ENCODE results near the gene ADGRV1. TPM values are rescaled to one million over a fixed set of nuclear protein-coding genes. Genes with fewer than 3 reads are reported as not detected.

The ADGRV1 gene
- total and polyA plus RNA-seq, 12 donors, result 129 to 2,577 (median 695) TPM

GRCh38 chr5:91141642-91142041 is 583.0 kb downstream of the ADGRV1 start:
- H3K36me3 ChIP-seq (replicated peaks in 1 of 2), result no peaks in the 10 kb centered on the region
- no peaks in the 10 kb centered on the region for H3K9me3 ChIP-seq (replicated peaks in 1 of 3)
- no peak for TF ChIP-seq CTCF (IDR thresholded peaks at IDR 0.05)
- no peak for TF ChIP-seq POLR2A (IDR thresholded peaks at IDR 0.05)
- H3K27me3 ChIP-seq, result no peaks in the 10 kb centered on the region
- H3K27ac ChIP-seq, result no peak overlapping the region
- intact Hi-C loops (cut with DNase I), result no loop called here
- no peak overlapping the region for H3K4me3 ChIP-seq
- WGBS, 4 donors, result 80 to 88% (median 84%) methylated on average over 4 of the region's 4 CpGs
- peaks cover 27 to 50% of the 10 kb centered on the region in 2 donors for H3K4me1 ChIP-seq (replicated peaks in 1 of 2)
- no peak for DNase-seq

GRCh38 chr5:91142386-91142785 is 583.8 kb downstream of the ADGRV1 start:
- H3K4me3 ChIP-seq, result no peak overlapping the region
- H3K27me3 ChIP-seq, result no peaks in the 10 kb centered on the region
- intact Hi-C loops (cut with DNase I), result no loop called here
- H3K9me3 ChIP-seq (replicated peaks in 1 of 3), result no peaks in the 10 kb centered on the region
- H3K4me1 ChIP-seq (replicated peaks in 1 of 2), result peaks cover 26 to 54% of the 10 kb centered on the region in 2 donors
- TF ChIP-seq POLR2A (IDR thresholded peaks at IDR 0.05) (no peak), CTCF (IDR thresholded peaks at IDR 0.05) (no peak)
- H3K36me3 ChIP-seq (replicated peaks in 1 of 2), result no peaks in the 10 kb centered on the region
- 65 to 83% (median 76%) methylated on average over 4 of the region's 4 CpGs for WGBS, 4 donors
- H3K27ac ChIP-seq, result no peak overlapping the region
- no peak for DNase-seq

- 94 to 100% (median 97%) methylated on average over 3 to 8 of the region's 8 CpGs for WGBS, 4 donors
Measured at GRCh38 chr5:91142819-91143218, 584.2 kb downstream of the ADGRV1 start.

GRCh38 chr5:91143840-91144239 is 585.2 kb downstream of the ADGRV1 start:
- no peak for DNase-seq
- no peak for TF ChIP-seq POLR2A (IDR thresholded peaks at IDR 0.05)
- TF ChIP-seq CTCF (IDR thresholded peaks at IDR 0.05), result no peak
- Histone ChIP-seq H3K27me3 (no peaks in the 10 kb centered on the region), H3K4me1 (replicated peaks in 1 of 2) (peaks cover 26 to 54% of the 10 kb centered on the region in 2 donors), H3K27ac (peak overlapping the region in 2 of 5 donors; percentile 7 to 72), H3K36me3 (replicated peaks in 1 of 2) (no peaks in the 10 kb centered on the region), H3K4me3 (no peak overlapping the region), H3K9me3 (replicated peaks in 1 of 3) (no peaks in the 10 kb centered on the region)
- intact Hi-C loops (cut with DNase I), result no loop called here
- 88 to 100% (median 96%) methylated on average over 1 to 2 of the region's 2 CpGs for WGBS, 4 donors

More at GRCh38 chr5:91142819-91143218, 584.2 kb downstream of the ADGRV1 start:
- Histone ChIP-seq H3K27ac (no peak overlapping the region), H3K36me3 (replicated peaks in 1 of 2) (no peaks in the 10 kb centered on the region), H3K27me3 (no peaks in the 10 kb centered on the region), H3K9me3 (replicated peaks in 1 of 3) (no peaks in the 10 kb centered on the region), H3K4me1 (replicated peaks in 1 of 2) (peaks cover 26 to 54% of the 10 kb centered on the region in 2 donors), H3K4me3 (no peak overlapping the region)
- TF ChIP-seq CTCF (IDR thresholded peaks at IDR 0.05), result no peak
- TF ChIP-seq POLR2A (IDR thresholded peaks at IDR 0.05), result no peak
- intact Hi-C loops (cut with DNase I), result no loop called here
- no peak for DNase-seq
